ENCODE results near the gene TIGD7.

The TIGD7 gene

DNA sequence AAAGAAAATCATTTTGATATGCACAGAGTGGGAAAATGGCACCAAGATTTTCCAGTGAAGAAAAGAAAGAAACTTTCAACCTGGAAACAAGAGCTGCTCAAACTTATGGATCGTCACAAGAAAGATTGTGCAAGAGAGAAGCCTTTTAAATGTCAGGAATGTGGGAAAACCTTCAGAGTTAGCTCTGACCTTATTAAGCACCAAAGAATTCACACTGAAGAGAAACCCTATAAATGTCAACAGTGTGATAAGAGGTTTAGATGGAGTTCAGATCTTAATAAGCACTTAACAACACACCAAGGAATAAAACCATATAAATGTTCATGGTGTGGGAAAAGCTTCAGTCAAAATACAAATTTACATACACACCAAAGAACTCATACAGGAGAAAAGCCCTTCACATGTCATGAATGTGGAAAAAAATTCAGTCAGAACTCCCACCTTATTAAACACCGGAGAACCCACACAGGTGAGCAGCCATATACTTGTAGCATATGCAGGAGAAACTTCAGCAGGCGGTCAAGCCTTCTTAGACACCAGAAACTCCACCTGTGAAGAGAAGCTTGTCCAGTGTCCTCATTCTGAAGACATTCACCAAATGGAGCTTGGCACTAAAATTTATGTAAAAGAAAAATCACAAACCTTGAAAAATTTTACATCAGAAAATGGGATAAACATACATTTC, 12.2 kb upstream of the TIGD7 start:
- H3K9me3 ChIP-seq (replicated peaks in 1 of 11), result peaks cover 100% of the 10 kb centered on the region in 11 experiments
- peak overlapping the region; percentile 16 to 56 (median 36); a peak in 15 of 20 replicates for H3K4me3 ChIP-seq
- H3K9ac ChIP-seq, result no peak overlapping the region
- H3K27me3 ChIP-seq, result no peaks in the 10 kb centered on the region
- no peak overlapping the region for H3K4me2 ChIP-seq
- H3K4me1 ChIP-seq, result no peaks in the 10 kb centered on the region
- TF ChIP-seq Cebpa-rat (IDR thresholded peaks at IDR 0.05), result no peak
- peaks cover 71 to 93% (median 80%) of the 10 kb centered on the region in 11 experiments for H3K36me3 ChIP-seq
- H3K27ac ChIP-seq, result no peak overlapping the region
- no peaks in the 10 kb centered on the region for H4K20me1 ChIP-seq

DNA sequence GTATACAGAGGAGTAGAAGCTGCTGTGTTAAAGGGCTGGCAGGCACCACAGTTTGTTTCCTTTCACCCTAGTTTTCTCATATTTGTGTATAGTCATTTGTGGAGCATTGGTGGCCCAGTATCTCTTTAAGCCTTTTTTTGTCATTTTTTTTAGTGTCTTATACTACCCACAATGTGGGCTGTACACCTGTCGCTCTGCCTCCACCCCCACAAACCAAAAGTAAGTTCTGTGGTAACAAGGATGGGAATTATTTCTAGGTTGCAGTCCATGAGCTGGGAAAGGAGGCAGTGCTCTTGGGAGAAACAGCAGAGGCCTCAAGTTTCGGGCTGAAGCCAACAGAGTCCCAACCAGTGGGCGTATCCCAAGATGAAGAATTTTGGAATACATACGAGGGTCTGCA, 6.3 kb upstream of the TIGD7 start:
- Histone ChIP-seq H3K4me2 (no peak overlapping the region), H3K9ac (no peak overlapping the region), H3K36me3 (peaks cover 99 to 100% (median 100%) of the 10 kb centered on the region in 11 experiments), H3K27me3 (no peaks in the 10 kb centered on the region), H3K4me1 (peaks cover 0 to 3% (median 0%) of the 10 kb centered on the region in 10 experiments; a peak in 3 of 20 replicates), H3K27ac (no peak overlapping the region), H3K4me3 (no peak overlapping the region), H3K9me3 (replicated peaks in 1 of 11) (peaks cover 100% of the 10 kb centered on the region in 11 experiments), H4K20me1 (no peaks in the 10 kb centered on the region)
- TF ChIP-seq Cebpa-rat (IDR thresholded peaks at IDR 0.05), result no peak

DNA sequence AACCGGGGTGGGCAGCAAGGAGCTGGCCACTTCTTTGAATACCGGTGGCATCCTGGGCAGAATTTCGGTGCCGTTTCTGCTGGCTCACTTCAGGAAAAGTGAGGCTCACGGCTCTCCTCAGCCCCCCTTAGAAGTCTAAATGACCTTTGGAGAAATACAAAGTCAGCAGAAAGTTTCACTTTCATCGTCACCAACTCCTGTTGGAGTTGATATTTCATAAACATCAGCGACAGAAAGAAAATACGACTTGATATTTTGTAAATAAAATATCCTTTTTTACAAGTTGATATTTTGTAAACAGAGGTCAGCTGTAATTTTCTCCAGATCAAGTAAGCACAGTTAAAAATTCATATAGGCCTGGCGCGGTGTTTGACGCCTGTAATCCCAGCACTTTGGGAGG, 848 bp upstream of the TIGD7 start:
- peaks cover 5 to 16% (median 12%) of the 10 kb centered on the region in 10 experiments; a peak in 14 of 20 replicates for H3K4me1 ChIP-seq
- H4K20me1 ChIP-seq, result no peaks in the 10 kb centered on the region
- peaks cover 91 to 100% (median 95%) of the 10 kb centered on the region in 11 experiments for H3K9me3 ChIP-seq (replicated peaks in 1 of 11)
- H3K36me3 ChIP-seq, result peaks cover 71 to 88% (median 77%) of the 10 kb centered on the region in 11 experiments
- H3K27me3 ChIP-seq, result no peaks in the 10 kb centered on the region
- peak overlapping the region; percentile 86 to 98 (median 93) for H3K27ac ChIP-seq
- H3K9ac ChIP-seq, result peak overlapping the region; percentile 83 to 94 (median 90)
- H3K4me2 ChIP-seq, result peak overlapping the region; percentile 82 to 95 (median 87)
- no peak for TF ChIP-seq Cebpa-rat (IDR thresholded peaks at IDR 0.05)
- H3K4me3 ChIP-seq, result peak overlapping the region; percentile 57 to 81 (median 74)

DNA sequence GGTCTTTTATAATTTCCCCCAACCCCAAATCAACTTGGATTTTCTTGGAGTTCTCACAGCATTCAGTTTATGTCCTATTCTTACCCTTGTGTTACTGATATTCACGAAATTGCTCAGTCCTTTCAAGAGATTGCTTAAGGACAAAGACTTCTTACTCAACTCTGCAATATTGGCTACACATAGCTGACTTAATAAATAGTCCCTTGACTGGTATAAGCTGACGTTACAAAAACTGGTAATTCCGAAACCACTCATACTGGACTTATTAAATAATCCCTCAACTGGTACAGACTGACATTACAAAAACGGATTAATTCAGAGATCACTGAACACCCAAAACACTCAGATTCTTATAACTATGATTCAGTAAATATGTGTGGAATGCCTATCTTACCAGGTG, 860 bp downstream of the TIGD7 start:
- peak overlapping the region in 6 of 11 experiments; percentile 82 to 91 (median 86); a peak in 9 of 22 replicates for H3K4me2 ChIP-seq
- H3K4me1 ChIP-seq, result peaks cover 5 to 16% (median 12%) of the 10 kb centered on the region in 10 experiments; a peak in 14 of 20 replicates
- H3K36me3 ChIP-seq, result peaks cover 71 to 88% (median 77%) of the 10 kb centered on the region in 11 experiments
- peaks cover 82 to 100% (median 94%) of the 10 kb centered on the region in 11 experiments for H3K9me3 ChIP-seq (replicated peaks in 1 of 11)
- no peak for TF ChIP-seq Cebpa-rat (IDR thresholded peaks at IDR 0.05)
- no peak overlapping the region for H3K9ac ChIP-seq
- H3K27ac ChIP-seq, result no peak overlapping the region; a peak in 1 of 22 replicates
- H3K27me3 ChIP-seq, result no peaks in the 10 kb centered on the region
- no peaks in the 10 kb centered on the region for H4K20me1 ChIP-seq
- peak overlapping the region; percentile 57 to 81 (median 74); a peak in 16 of 20 replicates for H3K4me3 ChIP-seq

DNA sequence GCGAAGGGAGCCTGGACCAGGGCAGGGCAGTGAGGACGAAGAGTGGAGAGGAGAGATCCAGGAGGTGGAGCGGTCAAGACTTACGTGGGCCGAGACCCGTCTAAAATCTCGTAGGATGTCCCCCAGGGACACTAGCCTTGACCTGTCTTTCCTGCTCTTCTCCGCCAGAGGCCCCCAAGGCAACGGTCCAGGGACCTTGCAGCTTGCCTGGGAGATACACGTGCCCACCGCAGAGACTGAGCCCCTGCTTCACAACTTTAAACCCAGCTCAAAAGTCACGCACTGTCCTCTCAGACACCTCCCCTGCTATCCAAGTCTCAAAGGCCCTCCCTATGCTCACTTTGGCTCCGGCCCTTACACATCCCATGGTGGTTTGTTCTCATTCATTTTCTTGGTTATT, 9.4 kb downstream of the TIGD7 start:
- TF ChIP-seq Cebpa-rat (IDR thresholded peaks at IDR 0.05), result no peak
- Histone ChIP-seq H4K20me1 (peaks cover 0 to 42% (median 0%) of the 10 kb centered on the region in 11 experiments; a peak in 4 of 22 replicates), H3K4me2 (no peak overlapping the region), H3K9ac (no peak overlapping the region), H3K4me3 (peak overlapping the region in 1 of 10 experiments; percentile 27; a peak in 1 of 20 replicates), H3K27ac (no peak overlapping the region), H3K27me3 (no peaks in the 10 kb centered on the region; a peak in 1 of 22 replicates), H3K4me1 (no peaks in the 10 kb centered on the region), H3K9me3 (replicated peaks in 1 of 11) (peaks cover 86 to 100% (median 96%) of the 10 kb centered on the region in 11 experiments), H3K36me3 (peaks cover 86 to 98% (median 94%) of the 10 kb centered on the region in 11 experiments)

DNA sequence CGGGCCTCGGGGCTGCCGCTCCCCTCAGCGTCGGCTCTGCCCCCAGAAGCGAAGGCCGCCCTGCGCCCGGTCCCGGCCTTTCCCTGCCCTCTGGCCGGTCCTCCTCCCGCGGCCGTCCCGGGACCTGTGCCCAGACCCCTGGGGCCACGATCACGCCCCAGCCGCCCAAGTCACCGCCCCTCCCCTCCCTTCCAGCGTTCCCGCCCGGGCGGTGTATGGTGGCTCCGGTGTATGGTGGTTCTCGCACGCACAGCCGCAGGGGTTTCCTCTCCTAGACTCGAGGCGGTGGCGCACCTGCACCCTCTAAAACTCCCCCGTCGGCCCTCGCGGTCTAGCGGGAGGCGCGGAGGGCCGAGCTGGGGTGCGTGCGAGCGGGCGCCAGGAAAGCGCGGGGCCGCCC, 10.0 kb downstream of the TIGD7 start:
- Histone ChIP-seq H3K9ac (no peak overlapping the region), H3K4me2 (no peak overlapping the region), H3K4me3 (peak overlapping the region in 2 of 10 experiments; percentile 0 to 5; a peak in 1 of 20 replicates), H3K27ac (no peak overlapping the region), H3K27me3 (peaks cover 0 to 5% (median 0%) of the 10 kb centered on the region in 11 experiments; a peak in 2 of 22 replicates), H3K9me3 (replicated peaks in 1 of 11) (peaks cover 86 to 100% (median 97%) of the 10 kb centered on the region in 11 experiments), H3K4me1 (no peaks in the 10 kb centered on the region), H3K36me3 (peaks cover 86 to 98% (median 94%) of the 10 kb centered on the region in 11 experiments), H4K20me1 (peaks cover 0 to 44% (median 0%) of the 10 kb centered on the region in 11 experiments; a peak in 4 of 22 replicates)
- no peak for TF ChIP-seq Cebpa-rat (IDR thresholded peaks at IDR 0.05)

DNA sequence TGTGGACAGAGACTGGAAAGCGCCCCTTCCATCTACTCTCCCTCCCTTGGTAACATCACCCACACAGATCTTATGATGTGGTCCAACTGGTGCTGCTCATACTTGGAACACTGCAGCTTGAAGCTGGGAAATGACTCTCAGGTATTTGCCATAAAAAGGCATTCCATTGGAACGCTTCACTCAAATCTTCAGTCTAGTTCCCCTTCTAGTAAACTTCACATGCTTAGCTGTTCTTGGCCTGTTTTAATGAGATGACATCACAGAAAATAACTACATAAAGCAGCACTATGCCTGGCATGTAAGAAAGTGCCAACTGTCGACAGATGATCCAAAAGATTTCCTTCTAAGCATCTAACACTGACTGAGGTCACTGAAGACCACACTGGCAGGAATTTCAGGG, 12.6 kb downstream of the TIGD7 start:
- peak overlapping the region in 7 of 10 experiments; percentile 3 to 99 (median 47); a peak in 4 of 20 replicates for H3K4me3 ChIP-seq
- TF ChIP-seq Cebpa-rat (IDR thresholded peaks at IDR 0.05), result no peak
- H3K9me3 ChIP-seq (replicated peaks in 1 of 11), result peaks cover 97 to 100% (median 100%) of the 10 kb centered on the region in 11 experiments
- H3K4me2 ChIP-seq, result no peak overlapping the region
- no peak overlapping the region for H3K9ac ChIP-seq
- peaks cover 0 to 44% (median 0%) of the 10 kb centered on the region in 11 experiments; a peak in 4 of 22 replicates for H4K20me1 ChIP-seq
- peaks cover 92 to 98% (median 97%) of the 10 kb centered on the region in 11 experiments for H3K36me3 ChIP-seq
- no peak overlapping the region for H3K27ac ChIP-seq
- peaks cover 0 to 11% (median 0%) of the 10 kb centered on the region in 11 experiments; a peak in 5 of 22 replicates for H3K27me3 ChIP-seq
- no peaks in the 10 kb centered on the region for H3K4me1 ChIP-seq

DNA sequence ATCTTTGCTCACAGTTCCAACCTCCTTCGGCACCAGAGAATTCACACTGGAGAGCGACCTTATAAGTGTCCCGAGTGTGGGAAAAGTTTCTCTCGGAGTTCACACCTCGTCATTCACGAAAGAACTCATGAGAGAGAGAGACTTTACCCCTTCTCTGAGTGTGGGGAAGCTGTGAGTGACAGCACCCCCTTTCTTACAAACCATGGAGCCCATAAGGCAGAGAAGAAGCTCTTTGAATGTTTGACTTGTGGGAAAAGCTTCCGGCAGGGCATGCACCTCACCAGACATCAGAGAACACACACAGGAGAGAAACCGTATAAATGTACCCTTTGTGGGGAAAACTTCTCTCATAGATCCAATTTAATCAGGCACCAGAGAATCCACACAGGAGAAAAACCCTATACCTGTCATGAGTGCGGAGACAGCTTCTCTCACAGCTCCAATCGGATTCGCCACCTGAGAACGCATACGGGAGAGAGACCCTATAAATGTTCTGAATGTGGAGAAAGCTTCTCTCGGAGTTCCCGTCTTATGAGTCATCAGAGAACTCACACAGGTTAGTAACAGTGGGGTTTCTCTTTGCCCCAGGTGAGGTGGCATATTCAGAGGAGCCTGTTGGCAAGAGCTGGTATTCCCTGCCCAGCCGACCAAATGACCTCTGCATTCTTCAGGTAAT, 15.1 kb downstream of the TIGD7 start:
- Histone ChIP-seq H3K4me1 (peaks cover 4 to 13% (median 7%) of the 10 kb centered on the region in 10 experiments), H3K9ac (no peak overlapping the region), H3K4me2 (no peak overlapping the region), H3K9me3 (replicated peaks in 1 of 11) (peaks cover 99 to 100% (median 100%) of the 10 kb centered on the region in 11 experiments), H4K20me1 (peaks cover 0 to 56% (median 6%) of the 10 kb centered on the region in 11 experiments; a peak in 11 of 22 replicates), H3K27ac (no peak overlapping the region), H3K27me3 (peaks cover 0 to 11% (median 0%) of the 10 kb centered on the region in 11 experiments; a peak in 5 of 22 replicates), H3K4me3 (peak overlapping the region; percentile 16 to 99 (median 48); a peak in 19 of 20 replicates), H3K36me3 (peaks cover 98 to 100% (median 100%) of the 10 kb centered on the region in 11 experiments)
- no peak for TF ChIP-seq Cebpa-rat (IDR thresholded peaks at IDR 0.05)
